Activated CD4-positive, alpha-beta T cell treated with anti-CD3 and anti-CD28 coated beads, Interleukin-2, amount 10 ng/mL, durations not matched to agents 24 days and 14 days (primary cell): ENCODE measurements around the gene BNC2. TPM values are rescaled to one million over a fixed set of nuclear protein-coding genes. Genes with fewer than 3 reads are reported as not detected.

ENCODE experiments used
- DNase-seq: peaks from one replicate; pipeline ENCODE4 v3.0.0; 2022
- H3K27ac Mint-ChIP-seq: one replicate; pipeline ENCODE4 v1.8.0; 2022; ENCODE audit warnings: mild to moderate bottlenecking, mixed read lengths
- H3K27me3 Mint-ChIP-seq: one replicate; pipeline ENCODE4 v1.8.0; 2022; ENCODE audit warnings: mixed read lengths
- H3K36me3 Mint-ChIP-seq: one replicate; pipeline ENCODE4 v1.8.0; 2022; ENCODE audit warnings: low read depth, mild to moderate bottlenecking, mixed read lengths
- H3K4me1 Mint-ChIP-seq: one replicate; pipeline ENCODE4 v1.8.0; 2021; ENCODE audit warnings: mixed read lengths
- H3K4me3 Mint-ChIP-seq: one replicate; pipeline ENCODE4 v1.8.0; 2022; ENCODE audit warnings: mild to moderate bottlenecking, moderate library complexity, mixed read lengths
- H3K9me3 Mint-ChIP-seq: one replicate; pipeline ENCODE4 v1.8.0; 2021; ENCODE audit warnings: mixed read lengths
- intact Hi-C: fragments of 100-400 bp; cut with micrococcal nuclease; formaldehyde crosslinking; loops from one replicate; pipeline ENCODE4 v1.15.1; 2023
- total RNA-seq: library from RNA; stranded (reverse); gene quantifications from 2 replicates; pipeline ENCODE4 v1.2.3, GENCODE V29; 2022

BNC2 gene
- total RNA-seq, 1 donor from 2014 or later, result not detected

DNA sequence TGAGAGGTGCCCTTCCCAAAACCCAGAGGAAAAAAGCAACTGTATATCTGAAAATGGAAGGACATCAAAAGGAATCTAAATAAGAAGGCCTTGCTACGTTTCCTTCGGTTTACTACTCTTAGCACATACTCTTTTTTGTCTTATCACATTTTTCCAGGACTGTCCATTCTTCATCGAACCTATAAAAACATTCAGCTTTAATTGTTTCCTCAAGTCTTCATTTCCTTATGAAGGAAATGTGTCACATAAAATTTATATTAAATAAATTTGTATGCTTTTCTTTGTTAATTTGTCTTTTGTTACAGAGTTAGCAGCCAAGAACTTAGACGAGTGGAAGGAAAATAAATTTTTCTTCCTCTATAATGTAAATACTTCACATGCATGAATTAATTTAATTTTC is 255.0 kb downstream of the BNC2 start:
- Mint-ChIP-seq H3K4me3 (no peak overlapping the region), H3K36me3 (no peaks in the 10 kb centered on the region), H3K27ac (no peak overlapping the region), H3K4me1 (no peaks in the 10 kb centered on the region), H3K27me3 (no peaks in the 10 kb centered on the region), H3K9me3 (no peaks in the 10 kb centered on the region)
- no peak for DNase-seq
- intact Hi-C loops, result no loop called here

DNA sequence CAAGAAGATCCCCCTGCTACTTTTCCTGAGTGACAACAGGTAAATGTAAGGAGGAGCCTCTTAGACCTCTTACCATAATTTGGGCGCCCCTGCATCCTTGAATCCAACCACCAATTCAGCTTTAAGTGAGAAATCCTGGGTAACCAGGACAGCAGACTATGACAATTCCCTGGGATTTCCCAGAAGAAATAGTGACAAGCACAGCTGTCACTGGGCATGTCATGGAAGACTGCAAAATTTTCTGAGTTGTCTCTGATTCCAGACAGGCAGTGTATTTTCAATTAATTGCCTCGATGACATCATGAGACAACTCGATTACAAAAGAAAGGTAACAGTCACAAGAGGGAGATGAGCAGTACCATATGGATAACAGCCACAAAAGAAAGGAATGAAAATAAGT is 256.9 kb downstream of the BNC2 start:
- Mint-ChIP-seq H3K27me3 (no peaks in the 10 kb centered on the region), H3K9me3 (no peaks in the 10 kb centered on the region), H3K4me1 (no peaks in the 10 kb centered on the region), H3K4me3 (no peak overlapping the region), H3K36me3 (no peaks in the 10 kb centered on the region), H3K27ac (no peak overlapping the region)
- no peak for DNase-seq
- intact Hi-C loops, result no loop called here

DNA sequence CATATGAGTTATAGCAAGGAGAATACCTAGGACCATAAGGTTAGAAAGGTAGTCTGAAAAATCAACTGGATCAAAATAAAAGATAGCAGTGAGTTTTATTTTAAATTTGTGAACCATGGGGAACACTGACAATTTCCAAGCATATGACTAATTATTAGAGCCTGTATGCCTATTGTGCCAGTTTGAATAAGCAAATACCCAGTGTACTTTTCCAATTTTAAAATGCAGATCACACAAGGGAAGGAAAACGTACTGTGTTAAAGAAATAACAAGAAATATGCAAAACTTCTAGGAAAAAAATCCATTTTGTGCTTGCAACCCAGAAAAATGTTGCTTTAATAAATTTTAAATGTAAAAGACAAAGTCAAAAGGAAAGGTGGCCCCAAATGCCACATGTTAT is 257.4 kb downstream of the BNC2 start:
- Mint-ChIP-seq H3K36me3 (no peaks in the 10 kb centered on the region), H3K9me3 (no peaks in the 10 kb centered on the region), H3K27me3 (no peaks in the 10 kb centered on the region), H3K4me3 (no peak overlapping the region), H3K4me1 (no peaks in the 10 kb centered on the region), H3K27ac (no peak overlapping the region)
- intact Hi-C loops, result no loop called here
- DNase-seq, result no peak

DNA sequence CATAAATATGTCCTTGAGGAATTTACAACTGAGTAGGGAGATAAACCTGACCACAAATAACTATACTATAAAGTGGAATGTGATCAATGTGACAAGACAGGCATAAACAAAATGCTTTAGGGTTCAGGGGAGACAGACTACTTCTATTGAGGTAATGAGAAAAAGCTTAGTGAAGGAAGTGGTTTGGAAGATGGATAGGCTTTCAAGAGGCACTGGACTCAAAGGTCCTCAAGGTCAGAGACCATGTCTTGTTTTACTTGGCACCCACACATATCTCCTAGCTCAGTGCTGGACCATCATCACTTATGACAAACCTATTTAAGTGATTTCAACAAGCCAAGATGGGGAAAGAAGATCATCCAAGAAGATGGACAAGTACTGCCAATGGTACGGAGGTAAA is 257.8 kb downstream of the BNC2 start:
- Mint-ChIP-seq H3K36me3 (no peaks in the 10 kb centered on the region), H3K4me3 (no peak overlapping the region), H3K9me3 (no peaks in the 10 kb centered on the region), H3K27me3 (no peaks in the 10 kb centered on the region), H3K27ac (no peak overlapping the region), H3K4me1 (no peaks in the 10 kb centered on the region)
- intact Hi-C loops, result no loop called here
- no peak for DNase-seq

DNA sequence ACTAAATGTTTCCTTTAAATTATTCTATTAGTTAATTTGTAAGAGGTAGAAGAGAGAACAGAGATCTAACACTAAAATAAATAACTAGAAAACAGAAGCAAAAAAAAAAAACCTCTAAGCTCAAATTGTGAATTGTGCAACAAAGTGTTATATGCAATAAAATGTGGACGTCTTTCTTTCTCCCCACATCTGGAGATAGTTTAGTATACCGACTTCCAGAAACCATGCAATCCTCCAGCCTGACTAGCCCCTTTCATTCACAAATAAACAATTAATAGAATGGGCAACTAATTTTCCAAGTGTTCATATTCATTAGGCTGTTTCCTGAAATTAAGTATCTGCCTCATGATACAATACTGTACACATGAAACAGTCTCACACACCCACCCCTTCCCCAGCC is 258.5 kb downstream of the BNC2 start:
- H3K27ac Mint-ChIP-seq, result no peak overlapping the region
- no peaks in the 10 kb centered on the region for H3K27me3 Mint-ChIP-seq
- no peak overlapping the region for H3K4me3 Mint-ChIP-seq
- no peaks in the 10 kb centered on the region for H3K36me3 Mint-ChIP-seq
- no peaks in the 10 kb centered on the region for H3K4me1 Mint-ChIP-seq
- no peaks in the 10 kb centered on the region for H3K9me3 Mint-ChIP-seq
- intact Hi-C loops, result no loop called here
- DNase-seq, result no peak

DNA sequence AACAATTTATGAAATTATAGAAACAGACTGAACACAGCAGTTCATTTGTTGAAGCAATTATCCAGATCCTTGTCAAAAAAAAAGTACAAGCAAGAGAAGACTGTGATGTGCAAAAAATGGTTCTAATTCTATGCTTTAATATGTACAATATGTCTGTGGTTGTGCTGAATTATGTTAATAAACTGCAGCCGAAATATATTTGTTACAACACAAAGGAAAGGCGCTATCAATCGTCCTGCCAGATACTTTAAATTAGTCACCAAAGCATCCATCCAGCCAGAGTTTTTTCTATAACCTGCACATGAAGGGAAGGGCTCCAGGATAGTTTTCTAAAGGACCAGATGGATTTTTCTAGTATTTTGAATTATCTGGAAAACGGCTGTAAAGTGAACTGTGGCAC is 259.5 kb downstream of the BNC2 start:
- Mint-ChIP-seq H3K4me1 (no peaks in the 10 kb centered on the region), H3K36me3 (no peaks in the 10 kb centered on the region), H3K4me3 (no peak overlapping the region), H3K9me3 (no peaks in the 10 kb centered on the region), H3K27ac (no peak overlapping the region), H3K27me3 (no peaks in the 10 kb centered on the region)
- intact Hi-C loops, result no loop called here
- no peak for DNase-seq

DNA sequence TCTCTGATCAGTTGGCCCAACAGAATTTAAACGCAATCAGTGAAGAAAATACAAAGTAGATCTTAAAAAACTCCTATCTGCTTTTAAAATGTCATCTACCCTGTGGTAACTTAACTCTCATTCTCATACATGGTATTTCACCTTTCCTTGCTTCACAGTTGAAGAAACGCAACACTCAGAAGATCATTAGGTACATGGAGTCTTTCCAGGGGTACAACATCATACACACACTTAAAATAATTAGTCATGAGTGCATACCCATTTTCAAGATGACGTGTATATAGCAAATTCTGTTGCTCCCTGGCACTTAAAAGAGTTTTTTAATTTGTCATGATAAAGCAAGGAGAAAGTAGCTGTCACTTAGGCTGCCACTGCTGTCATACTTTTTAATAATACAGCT is 259.9 kb downstream of the BNC2 start:
- intact Hi-C loops, result no loop called here
- H3K36me3 Mint-ChIP-seq, result no peaks in the 10 kb centered on the region

DNA sequence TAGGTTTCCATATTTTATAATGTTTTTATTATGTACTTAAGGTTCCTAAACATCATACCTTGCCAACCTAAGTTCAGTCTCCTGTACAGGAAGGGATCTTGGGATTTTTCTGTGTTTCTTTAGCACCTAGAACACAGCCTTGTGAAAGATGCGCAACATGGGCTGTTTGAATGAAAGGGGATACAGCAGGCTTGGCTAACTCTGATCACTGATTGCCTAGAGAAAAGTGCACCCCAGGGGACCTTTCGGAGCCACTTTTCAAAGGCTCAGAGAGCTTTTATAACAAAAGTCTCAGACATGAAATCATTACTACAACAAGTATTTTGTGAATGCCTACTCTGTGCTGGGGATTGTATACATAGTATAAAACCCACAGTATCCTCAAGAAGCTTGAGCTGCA is 261.6 kb downstream of the BNC2 start:
- H3K9me3 Mint-ChIP-seq, result no peaks in the 10 kb centered on the region
- H3K27ac Mint-ChIP-seq, result no peak overlapping the region
- no peak for DNase-seq
- H3K27me3 Mint-ChIP-seq, result no peaks in the 10 kb centered on the region
- H3K4me3 Mint-ChIP-seq, result no peak overlapping the region
- no peaks in the 10 kb centered on the region for H3K36me3 Mint-ChIP-seq
- no peaks in the 10 kb centered on the region for H3K4me1 Mint-ChIP-seq
- intact Hi-C loops, result no loop called here

More for the DNA sequence above, 259.9 kb downstream of the BNC2 start:
- no peak overlapping the region for H3K4me3 Mint-ChIP-seq
- H3K27me3 Mint-ChIP-seq, result no peaks in the 10 kb centered on the region
- no peaks in the 10 kb centered on the region for H3K4me1 Mint-ChIP-seq
- no peaks in the 10 kb centered on the region for H3K9me3 Mint-ChIP-seq
- no peak for DNase-seq
- no peak overlapping the region for H3K27ac Mint-ChIP-seq

DNA sequence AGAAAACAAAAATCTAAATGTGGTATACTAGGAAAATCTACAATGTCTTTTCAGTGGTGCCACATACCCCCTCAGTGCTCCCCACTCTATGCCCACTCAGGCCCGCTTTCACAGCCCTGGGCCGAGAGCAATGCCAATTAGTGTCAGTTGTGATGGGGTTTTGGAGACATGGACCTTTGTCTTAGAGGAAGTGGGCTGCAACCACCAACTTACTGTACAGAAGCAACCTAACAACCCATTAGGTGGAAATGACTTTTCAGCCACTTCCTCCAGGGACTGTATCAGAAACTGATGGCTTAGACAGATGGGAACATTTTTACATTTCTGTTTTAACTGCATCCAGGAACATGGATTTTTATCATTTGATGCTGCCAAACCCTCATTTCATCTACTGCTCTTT is 268.0 kb downstream of the BNC2 start:
- no peak for DNase-seq
- intact Hi-C loops, result no loop called here
- no peaks in the 10 kb centered on the region for H3K36me3 Mint-ChIP-seq
- H3K4me3 Mint-ChIP-seq, result no peak overlapping the region
- no peaks in the 10 kb centered on the region for H3K4me1 Mint-ChIP-seq
- H3K27me3 Mint-ChIP-seq, result no peaks in the 10 kb centered on the region
- H3K27ac Mint-ChIP-seq, result no peak overlapping the region
- no peaks in the 10 kb centered on the region for H3K9me3 Mint-ChIP-seq

DNA sequence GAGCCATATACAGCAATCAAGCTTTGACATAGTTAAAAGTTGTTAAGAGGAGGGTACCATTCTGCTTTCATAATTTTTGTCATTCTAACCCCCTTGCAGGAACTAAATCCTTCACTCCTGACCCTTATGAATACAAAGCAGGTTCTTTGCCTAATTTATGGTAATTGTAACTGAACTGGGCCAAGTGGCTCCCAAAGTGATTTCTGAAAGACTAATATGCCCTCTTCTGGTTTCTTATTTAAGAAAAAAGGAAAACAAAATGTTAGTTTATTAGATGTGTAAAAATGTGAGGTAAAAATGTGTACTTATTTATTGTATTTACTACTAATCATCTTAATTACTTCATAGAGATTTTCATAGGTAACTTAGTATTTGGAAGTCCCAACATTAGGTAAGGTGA is 268.5 kb downstream of the BNC2 start:
- H3K9me3 Mint-ChIP-seq, result no peaks in the 10 kb centered on the region
- no peaks in the 10 kb centered on the region for H3K4me1 Mint-ChIP-seq
- DNase-seq, result no peak
- H3K4me3 Mint-ChIP-seq, result no peak overlapping the region
- no peak overlapping the region for H3K27ac Mint-ChIP-seq
- no peaks in the 10 kb centered on the region for H3K36me3 Mint-ChIP-seq
- intact Hi-C loops, result no loop called here
- no peaks in the 10 kb centered on the region for H3K27me3 Mint-ChIP-seq

DNA sequence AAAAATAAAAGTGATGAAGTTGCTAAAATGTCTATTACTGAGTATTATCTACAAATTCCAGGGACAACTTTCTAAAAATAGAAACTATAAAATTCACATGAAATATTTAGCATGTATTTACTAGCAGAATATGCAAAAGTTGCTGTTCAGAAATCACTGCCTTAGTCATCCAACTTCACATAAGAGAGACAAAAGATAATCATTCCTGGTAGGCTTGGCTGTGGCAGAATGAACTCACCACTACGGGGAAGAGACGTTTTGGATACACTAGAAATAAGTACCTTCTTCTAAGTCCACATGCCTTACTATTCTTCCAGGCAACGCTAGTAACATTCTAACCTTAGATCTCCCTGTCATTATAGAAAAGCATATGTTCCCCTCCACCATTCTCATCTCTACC is 272.2 kb downstream of the BNC2 start:
- Mint-ChIP-seq H3K27ac (no peak overlapping the region), H3K36me3 (no peaks in the 10 kb centered on the region), H3K27me3 (no peaks in the 10 kb centered on the region), H3K4me1 (no peaks in the 10 kb centered on the region), H3K9me3 (no peaks in the 10 kb centered on the region), H3K4me3 (no peak overlapping the region)
- intact Hi-C loops, result no loop called here
- DNase-seq, result no peak

DNA sequence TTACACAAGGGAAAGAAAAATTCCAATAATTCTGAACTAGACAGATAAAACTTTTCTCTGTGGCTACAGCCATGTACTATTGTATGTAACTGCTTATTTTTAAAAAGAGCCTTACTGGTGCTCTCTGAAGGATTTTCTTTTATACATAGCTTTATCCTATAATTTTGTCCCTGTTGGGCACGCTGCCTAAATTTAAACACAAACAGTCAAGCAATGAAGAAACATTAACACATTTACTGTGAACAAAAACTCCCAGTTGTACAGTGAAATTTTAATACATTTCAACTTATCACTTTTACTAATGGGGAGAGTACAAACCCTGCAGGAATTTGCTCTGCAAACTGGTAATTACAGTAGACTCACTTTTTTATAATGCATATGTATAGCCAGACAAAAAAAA is 273.3 kb downstream of the BNC2 start:
- no peaks in the 10 kb centered on the region for H3K9me3 Mint-ChIP-seq
- intact Hi-C loops, result no loop called here
- H3K4me3 Mint-ChIP-seq, result no peak overlapping the region
- H3K36me3 Mint-ChIP-seq, result no peaks in the 10 kb centered on the region
- DNase-seq, result no peak
- no peaks in the 10 kb centered on the region for H3K27me3 Mint-ChIP-seq
- no peaks in the 10 kb centered on the region for H3K4me1 Mint-ChIP-seq
- no peak overlapping the region for H3K27ac Mint-ChIP-seq

DNA sequence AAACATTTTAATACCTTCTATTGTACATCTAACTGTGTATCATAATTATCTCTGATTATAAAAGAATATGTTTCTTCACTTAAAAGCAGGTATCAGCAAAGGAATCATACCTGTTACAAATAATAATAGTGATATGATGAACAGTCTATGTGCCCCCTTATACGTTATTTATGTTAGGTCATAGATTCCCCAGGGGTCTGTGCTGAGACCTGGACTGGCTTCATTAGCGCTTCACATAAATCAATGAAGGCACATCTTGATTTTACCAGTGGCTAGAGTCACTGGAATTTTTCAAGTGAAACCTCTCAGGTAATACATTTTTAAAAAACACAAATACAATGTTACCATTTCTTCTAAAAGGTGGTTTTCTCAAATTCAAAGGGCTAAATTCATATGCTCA is 275.2 kb downstream of the BNC2 start:
- no peak for DNase-seq
- no peak overlapping the region for H3K27ac Mint-ChIP-seq
- no peaks in the 10 kb centered on the region for H3K27me3 Mint-ChIP-seq
- H3K4me1 Mint-ChIP-seq, result no peaks in the 10 kb centered on the region
- no peaks in the 10 kb centered on the region for H3K36me3 Mint-ChIP-seq
- no peaks in the 10 kb centered on the region for H3K9me3 Mint-ChIP-seq
- intact Hi-C loops, result no loop called here
- no peak overlapping the region for H3K4me3 Mint-ChIP-seq

DNA sequence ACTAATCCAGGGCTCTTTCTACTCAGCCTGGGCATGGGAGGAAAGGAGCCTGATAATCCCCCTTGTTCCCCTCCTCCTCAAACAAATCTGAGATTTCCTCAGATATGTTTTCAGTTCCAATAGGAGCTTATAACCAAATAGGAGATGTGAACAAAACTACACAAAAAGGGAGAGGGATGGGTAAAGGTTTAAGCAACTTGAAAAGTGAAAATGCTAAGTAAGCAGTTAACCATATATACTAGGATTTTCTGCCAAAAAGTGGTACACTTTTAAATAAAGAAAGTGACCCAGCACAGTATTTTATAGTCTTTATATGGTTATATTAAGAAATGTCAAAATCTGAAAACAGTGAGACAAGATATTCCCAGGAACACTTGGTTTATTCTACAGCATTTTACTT is 275.7 kb downstream of the BNC2 start:
- H3K4me3 Mint-ChIP-seq, result no peak overlapping the region
- DNase-seq, result no peak
- H3K36me3 Mint-ChIP-seq, result no peaks in the 10 kb centered on the region
- no peaks in the 10 kb centered on the region for H3K27me3 Mint-ChIP-seq
- no peaks in the 10 kb centered on the region for H3K4me1 Mint-ChIP-seq
- intact Hi-C loops, result no loop called here
- no peaks in the 10 kb centered on the region for H3K9me3 Mint-ChIP-seq
- H3K27ac Mint-ChIP-seq, result no peak overlapping the region

DNA sequence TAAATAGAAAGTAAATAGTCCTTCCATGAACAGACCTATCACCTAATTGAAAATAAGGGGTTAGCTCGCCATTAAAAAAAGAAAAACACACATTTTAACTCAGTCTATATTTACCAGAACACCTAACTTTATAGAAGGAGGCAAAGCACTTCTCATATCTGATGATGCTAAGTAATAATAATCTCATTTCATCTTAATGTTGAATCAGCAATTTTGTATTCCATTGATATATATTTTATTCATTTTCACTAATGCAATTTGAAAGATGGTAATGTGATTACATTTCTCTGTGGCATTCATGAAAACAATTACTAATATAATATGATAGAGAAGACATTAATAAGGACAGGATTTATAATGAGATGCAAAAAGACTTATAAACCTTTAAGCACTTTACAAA is 276.7 kb downstream of the BNC2 start:
- no peaks in the 10 kb centered on the region for H3K36me3 Mint-ChIP-seq
- H3K27ac Mint-ChIP-seq, result no peak overlapping the region
- DNase-seq, result no peak
- intact Hi-C loops, result no loop called here
- H3K9me3 Mint-ChIP-seq, result no peaks in the 10 kb centered on the region
- H3K4me1 Mint-ChIP-seq, result no peaks in the 10 kb centered on the region
- H3K27me3 Mint-ChIP-seq, result no peaks in the 10 kb centered on the region
- H3K4me3 Mint-ChIP-seq, result no peak overlapping the region

DNA sequence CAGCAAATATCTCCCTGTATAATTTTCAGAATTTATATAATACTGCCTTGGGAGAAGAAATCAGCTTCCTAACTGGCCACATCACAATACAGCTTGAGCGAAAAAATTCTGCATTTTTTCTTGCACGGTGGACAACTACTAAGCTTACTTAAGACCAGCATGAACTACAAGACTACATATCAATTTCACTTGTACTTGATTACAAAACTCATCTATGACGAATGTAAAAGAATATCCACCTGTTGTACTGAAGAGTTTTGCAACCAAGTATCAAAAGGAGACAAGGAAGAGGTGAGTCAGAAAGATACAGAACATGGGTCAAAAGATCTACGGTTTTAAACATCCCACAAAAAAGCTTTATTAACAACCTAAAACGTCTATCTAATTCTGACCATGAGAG is 279.4 kb downstream of the BNC2 start:
- Mint-ChIP-seq H3K36me3 (no peaks in the 10 kb centered on the region), H3K9me3 (no peaks in the 10 kb centered on the region), H3K27ac (no peak overlapping the region), H3K4me3 (no peak overlapping the region), H3K27me3 (no peaks in the 10 kb centered on the region), H3K4me1 (no peaks in the 10 kb centered on the region)
- intact Hi-C loops, result no loop called here
- no peak for DNase-seq
